OCI-LY7 (cell line): Measurements from ENCODE around the gene NCAPH2. TPM values are rescaled to one million over a fixed set of nuclear protein-coding genes. Genes with fewer than 3 reads are reported as not detected.
"Not testable (repeated sequence)": the region's sequence is repeated elsewhere in the genome, so short reads cannot be mapped to it uniquely, and the experiment has no call there.

ENCODE experiments used
- BruUV-seq: library from RNA; stranded (reverse); fragments of 400-500 nt; replicated peaks from 2 replicates; lab custom pipeline; 2021; lab: Mats Ljungman, UMichigan
- CTCF ChIA-PET: fragments of 300-600 bp; sonication (Branson Sonifier 250); formaldehyde crosslinking; loops from one replicate; lab custom pipeline; 2022; ENCODE audit warnings: antibody characterized with exemption; ENCODE audit not compliant: unreplicated experiment; lab: Charles Lee
- POLR2A ChIA-PET: fragments of 300-600 bp; sonication (Branson Sonifier 250); formaldehyde crosslinking; loops from one replicate; lab custom pipeline; 2022; ENCODE audit warnings: antibody characterized with exemption; lab: Charles Lee
- DNase-seq: peaks from one replicate; pipeline ENCODE4 v3.0.0-alpha.2; 2015; ENCODE audit warnings: low spot score
- H2AFZ ChIP-seq: fragments of 200-600 bp; sonication (generic), shearing (Covaris generic); 2 replicates; pipeline ENCODE4 v1.6.1; 2014; ENCODE audit warnings: mild to moderate bottlenecking, antibody characterized with exemption, low read length, moderate library complexity
- H3K27ac ChIP-seq: fragments of 200-600 bp; sonication (generic); 2 replicates; pipeline ENCODE4 v1.5.1; 2014; ENCODE audit warnings: mixed run types, low read depth, mild to moderate bottlenecking, moderate library complexity, low read length, inconsistent platforms; ENCODE audit not compliant: poor library complexity, severe bottlenecking
- H3K36me3 ChIP-seq: fragments of 200-600 bp; sonication (generic); 2 replicates; pipeline ENCODE4 v1.6.1; 2014; ENCODE audit warnings: mild to moderate bottlenecking, antibody characterized with exemption, low read length, moderate library complexity, mixed read lengths; ENCODE audit not compliant: insufficient read depth
- H3K4me1 ChIP-seq: fragments of 200-600 bp; sonication (generic); 2 replicates; pipeline ENCODE4 v1.5.1; 2014; ENCODE audit warnings: mild to moderate bottlenecking, low read length; ENCODE audit not compliant: insufficient read depth, poor library complexity, severe bottlenecking
- H3K4me2 ChIP-seq: fragments of 200-600 bp; sonication (generic); 2 replicates; pipeline ENCODE4 v1.6.1; 2014; ENCODE audit warnings: mild to moderate bottlenecking, low read length
- H3K4me3 ChIP-seq: fragments of 200-600 bp; sonication (generic); 2 replicates; pipeline ENCODE4 v1.5.1; 2014; ENCODE audit warnings: mild to moderate bottlenecking, low read depth, low read length; ENCODE audit not compliant: poor library complexity, severe bottlenecking
- H3K79me2 ChIP-seq: fragments of 200-600 bp; sonication (generic); 2 replicates; pipeline ENCODE4 v1.6.1; 2016; ENCODE audit warnings: low read depth, mild to moderate bottlenecking, low read length, moderate library complexity, mixed read lengths; ENCODE audit not compliant: insufficient read depth
- H3K9me2 ChIP-seq: fragments of 200-600 bp; sonication (generic); 2 replicates; pipeline ENCODE4 v1.6.1; 2016; ENCODE audit warnings: mild to moderate bottlenecking, low read length, mixed read lengths; ENCODE audit not compliant: insufficient read depth
- H3K9me3 ChIP-seq: fragments of 200-600 bp; sonication (generic); 2 replicates; pipeline ENCODE4 v1.6.1; 2014; ENCODE audit warnings: mild to moderate bottlenecking, mixed run types, low read length, mixed read lengths
- H4K20me1 ChIP-seq: fragments of 200-600 bp; sonication (generic); 2 replicates; pipeline ENCODE4 v1.6.1; 2014; ENCODE audit warnings: mild to moderate bottlenecking, antibody characterized with exemption, low read length, moderate library complexity, mixed read lengths; ENCODE audit not compliant: insufficient read depth
- CTCF ChIP-seq: fragments of 200-600 bp; sonication (generic); conservative IDR thresholded peaks from 2 replicates; pipeline ENCODE4 v1.5.1; 2014; ENCODE audit warnings: mild to moderate bottlenecking, antibody characterized with exemption, low read length, moderate library complexity, mixed read lengths
- EZH2phosphoT487 ChIP-seq: fragments of 200-600 bp; sonication (generic); IDR thresholded peaks from 2 replicates; pipeline ENCODE4 v1.6.1; 2018; ENCODE audit warnings: low read depth, borderline replicate concordance, mild to moderate bottlenecking, mixed run types, antibody characterized with exemption, low read length, moderate library complexity, mixed read lengths
- intact Hi-C: fragments of 100-400 bp; cut with micrococcal nuclease; formaldehyde crosslinking; loops from one replicate; pipeline ENCODE4 v1.10.0; 2022; ENCODE audit not compliant: unreplicated experiment
- total RNA-seq, 2 experiments: library from RNA; depleted of rRNA in 1 of 2; stranded (reverse); fragments of >200 nt in 1 of 2; shearing (Covaris generic) in 1 of 2; gene quantifications; 2 replicates each; pipeline ENCODE4 v1.2.3, GENCODE V29; 2014 to 2022

Gene NCAPH2
- total RNA-seq, 2 experiments from 2014 or later: 126 to 129 TPM

GRCh38 chr22:50519151-50519550 lies 11.1 kb downstream of the NCAPH2 start:
- DNase-seq: no peak
- no peak overlapping the region for H3K4me2 ChIP-seq
- H3K79me2 ChIP-seq: peaks cover 8% of the 10 kb centered on the region
- H3K9me2 ChIP-seq: no peaks in the 10 kb centered on the region
- intact Hi-C loops: no loop called here
- peaks cover 2% of the 10 kb centered on the region for H3K4me1 ChIP-seq
- TF ChIP-seq CTCF (no peak), EZH2phosphoT487 (no peak)
- ChIA-PET CTCF (no interaction called here), POLR2A (interaction anchor here (0.6 kb wide), 1 partner anchor 252 kb away, joined by 6 read pairs; no protein-coding TSS in a partner anchor)
- peaks cover 97% of the 10 kb centered on the region for H3K36me3 ChIP-seq
- no peak overlapping the region for H3K27ac ChIP-seq
- H3K9me3 ChIP-seq: no peaks in the 10 kb centered on the region
- BruUV-seq: no TSS peak
- no peaks in the 10 kb centered on the region for H4K20me1 ChIP-seq
- no peak overlapping the region for H2AFZ ChIP-seq
- no peak overlapping the region for H3K4me3 ChIP-seq

DNA sequence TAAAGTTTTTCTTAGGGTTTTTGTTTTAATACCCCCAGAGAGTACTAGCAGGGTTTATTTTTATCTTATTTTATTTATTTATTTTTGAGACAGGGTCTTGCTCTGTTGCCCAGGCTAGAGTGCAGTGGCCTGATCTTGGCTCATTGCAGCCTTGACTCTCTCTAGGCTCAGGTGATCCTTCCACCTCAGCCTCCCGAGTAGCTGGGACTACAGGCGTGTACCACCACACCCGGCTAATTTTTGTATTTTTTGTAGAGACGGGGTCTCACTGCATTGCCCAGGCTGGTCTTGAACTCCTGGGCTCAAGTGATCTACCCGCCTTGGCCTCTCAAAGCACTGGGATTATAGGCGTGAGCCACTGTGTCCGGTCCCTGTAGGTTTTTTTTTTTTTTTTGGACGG lies 12.2 kb downstream of the NCAPH2 start:
- POLR2A ChIA-PET, H3K79me2 ChIP-seq, H4K20me1 ChIP-seq, DNase-seq, H2AFZ ChIP-seq, H3K9me3 ChIP-seq, H3K4me3 ChIP-seq, H3K4me1 ChIP-seq, H3K27ac ChIP-seq, H3K4me2 ChIP-seq, CTCF ChIA-PET, intact Hi-C loops, BruUV-seq, H3K9me2 ChIP-seq: not testable (repeated sequence)
- peaks cover 96% of the 10 kb centered on the region for H3K36me3 ChIP-seq

GRCh38 chr22:50520826-50521453 lies 12.9 kb downstream of the NCAPH2 start:
- TF ChIP-seq CTCF (no peak), EZH2phosphoT487 (no peak)
- H3K4me1 ChIP-seq: peaks cover 10% of the 10 kb centered on the region
- H3K27ac ChIP-seq: no peak overlapping the region
- no peak overlapping the region for H3K4me3 ChIP-seq
- H4K20me1 ChIP-seq: no peaks in the 10 kb centered on the region
- H3K36me3 ChIP-seq: peaks cover 91% of the 10 kb centered on the region
- intact Hi-C loops: no loop called here
- no peak overlapping the region for H2AFZ ChIP-seq
- no peak for DNase-seq
- peaks cover 4% of the 10 kb centered on the region; the same call in 1 of the 2 replicates for H3K79me2 ChIP-seq
- BruUV-seq: no TSS peak
- POLR2A ChIA-PET: interaction anchor here (0.5 kb wide), 1 partner anchor 40 kb away, joined by 4 read pairs; no protein-coding TSS in a partner anchor
- no peaks in the 10 kb centered on the region for H3K9me2 ChIP-seq
- H3K4me2 ChIP-seq: no peak overlapping the region
- H3K9me3 ChIP-seq: no peaks in the 10 kb centered on the region
- CTCF ChIA-PET: no interaction called here
